Testis (tissue), 2 donors: ENCODE results near the gene CDH4.

ENCODE experiments used
- POLR2A ChIP-seq: fragments of 450-650 bp; IDR thresholded peaks from one replicate; pipeline ENCODE4 v1.6.1; 2017; ENCODE audit warnings: antibody characterized with exemption, mild to moderate bottlenecking, moderate library complexity
- TF ChIP-seq, protein P1 (sequence below), 3 experiments: fragments of 450-650 bp in 2 of 3; fragments of 200-600 bp in 1 of 3; sonication (generic) in 1 of 3; IDR thresholded peaks; one replicate each; pipeline ENCODE4 v1.5.1; 2016 to 2019; ENCODE audit warnings: antibody characterized with exemption in 3 of 3, mild to moderate bottlenecking in 2 of 3, moderate library complexity in 1 of 3

DNA sequence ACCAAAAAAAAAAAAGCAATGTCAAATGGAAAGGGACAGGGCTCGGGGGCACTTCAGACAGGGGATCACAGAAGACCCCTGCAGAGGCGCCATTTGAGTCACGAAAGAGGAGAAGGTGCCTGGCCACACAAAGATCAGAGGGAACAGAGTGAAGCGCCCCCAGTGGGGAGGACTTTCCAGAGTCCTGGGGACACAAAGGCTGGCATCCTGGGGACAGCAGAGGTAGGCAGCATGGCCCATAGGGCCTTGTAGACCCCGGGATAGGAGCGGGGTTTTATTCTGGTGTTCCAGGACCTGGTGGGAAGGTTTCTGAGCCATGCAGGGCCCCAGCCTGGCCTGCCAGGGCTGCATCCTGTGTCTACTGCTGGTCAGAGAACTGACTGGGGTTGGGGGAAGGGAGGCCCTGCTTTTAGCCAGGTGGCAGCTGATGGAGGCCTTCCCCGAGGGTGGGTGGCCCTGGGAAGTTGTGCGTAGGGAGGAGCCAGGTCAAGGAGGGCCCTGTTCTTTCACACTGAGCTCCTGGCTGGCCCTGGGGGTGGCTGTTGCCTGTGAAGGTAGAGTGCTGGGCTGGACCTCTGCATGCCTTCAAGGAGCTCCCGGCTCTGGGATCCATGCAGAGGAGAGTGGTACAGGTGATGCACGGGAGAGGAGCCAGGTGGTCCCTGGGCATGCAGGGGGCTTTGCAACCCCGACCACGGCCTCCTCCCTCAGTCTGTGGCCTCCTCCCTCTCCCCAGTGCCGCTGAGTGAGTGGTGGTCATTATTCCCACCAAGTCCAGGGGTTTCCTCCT lies 117.9 kb downstream of the CDH4 start:
- TF ChIP-seq, protein P1, sequence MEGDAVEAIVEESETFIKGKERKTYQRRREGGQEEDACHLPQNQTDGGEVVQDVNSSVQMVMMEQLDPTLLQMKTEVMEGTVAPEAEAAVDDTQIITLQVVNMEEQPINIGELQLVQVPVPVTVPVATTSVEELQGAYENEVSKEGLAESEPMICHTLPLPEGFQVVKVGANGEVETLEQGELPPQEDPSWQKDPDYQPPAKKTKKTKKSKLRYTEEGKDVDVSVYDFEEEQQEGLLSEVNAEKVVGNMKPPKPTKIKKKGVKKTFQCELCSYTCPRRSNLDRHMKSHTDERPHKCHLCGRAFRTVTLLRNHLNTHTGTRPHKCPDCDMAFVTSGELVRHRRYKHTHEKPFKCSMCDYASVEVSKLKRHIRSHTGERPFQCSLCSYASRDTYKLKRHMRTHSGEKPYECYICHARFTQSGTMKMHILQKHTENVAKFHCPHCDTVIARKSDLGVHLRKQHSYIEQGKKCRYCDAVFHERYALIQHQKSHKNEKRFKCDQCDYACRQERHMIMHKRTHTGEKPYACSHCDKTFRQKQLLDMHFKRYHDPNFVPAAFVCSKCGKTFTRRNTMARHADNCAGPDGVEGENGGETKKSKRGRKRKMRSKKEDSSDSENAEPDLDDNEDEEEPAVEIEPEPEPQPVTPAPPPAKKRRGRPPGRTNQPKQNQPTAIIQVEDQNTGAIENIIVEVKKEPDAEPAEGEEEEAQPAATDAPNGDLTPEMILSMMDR (IDR thresholded peaks at IDR 0.05): no peak
- TF ChIP-seq POLR2A: no peak
